ENCODE measurements around the gene CSPG4.
"Not testable (repeated sequence)": the region's sequence is repeated elsewhere in the genome, so short reads cannot be mapped to it uniquely, and the experiment has no call there.

DNA sequence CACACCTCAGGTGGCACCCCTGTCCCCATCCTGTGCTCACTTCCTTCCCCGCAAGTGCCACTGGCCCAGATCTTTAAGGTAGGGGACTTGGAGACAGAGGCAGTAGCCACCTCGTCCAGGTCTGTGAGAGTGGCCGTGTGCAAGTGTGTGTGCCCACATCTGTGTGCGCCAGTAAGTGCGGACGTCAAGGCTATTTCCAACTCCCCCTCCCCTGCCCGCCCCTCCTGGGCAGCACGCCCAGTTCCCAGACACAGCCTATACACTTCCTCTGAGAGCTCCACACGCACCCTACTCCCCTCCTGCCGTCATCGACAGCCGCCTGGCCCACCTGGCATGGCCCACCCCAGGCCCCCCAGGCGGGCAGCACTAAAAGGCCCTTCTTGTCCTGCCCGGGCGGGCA is 3.2 kb downstream of the CSPG4 start:
- TF ChIP-seq POLR2A (IDR thresholded peaks at IDR 0.05; ENCODE audit: low read depth, low read length); RAD21 (IDR thresholded peaks at IDR 0.05; ENCODE audit: insufficient read depth, low read depth, low read length); NFXL1 (IDR thresholded peaks at IDR 0.05; ENCODE audit: borderline replicate concordance); CTCF (IDR thresholded peaks at IDR 0.05 in 2 of 3, conservative IDR thresholded peaks at IDR 0.05 in 1 of 3; ENCODE audit: control insufficient read depth in 2 of 3, extremely low read depth in 1 of 3, insufficient read depth in 1 of 3, low read depth in 3 of 3, low read length in 3 of 3); CHD2 (IDR thresholded peaks at IDR 0.05; ENCODE audit: borderline replicate concordance, low read depth, low read length); SP1 (IDR thresholded peaks at IDR 0.05; ENCODE audit: low read depth, low read length); EZH2 (IDR thresholded peaks at IDR 0.05; ENCODE audit: borderline replicate concordance, control insufficient read depth, low read depth, low read length): not testable (repeated sequence)
- TF ChIP-seq, protein P1, sequence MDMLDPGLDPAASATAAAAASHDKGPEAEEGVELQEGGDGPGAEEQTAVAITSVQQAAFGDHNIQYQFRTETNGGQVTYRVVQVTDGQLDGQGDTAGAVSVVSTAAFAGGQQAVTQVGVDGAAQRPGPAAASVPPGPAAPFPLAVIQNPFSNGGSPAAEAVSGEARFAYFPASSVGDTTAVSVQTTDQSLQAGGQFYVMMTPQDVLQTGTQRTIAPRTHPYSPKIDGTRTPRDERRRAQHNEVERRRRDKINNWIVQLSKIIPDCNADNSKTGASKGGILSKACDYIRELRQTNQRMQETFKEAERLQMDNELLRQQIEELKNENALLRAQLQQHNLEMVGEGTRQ (IDR thresholded peaks at IDR 0.05; ENCODE audit: borderline replicate concordance, low read depth, low read length) = not testable (repeated sequence)
- TF ChIP-seq, protein P2, sequence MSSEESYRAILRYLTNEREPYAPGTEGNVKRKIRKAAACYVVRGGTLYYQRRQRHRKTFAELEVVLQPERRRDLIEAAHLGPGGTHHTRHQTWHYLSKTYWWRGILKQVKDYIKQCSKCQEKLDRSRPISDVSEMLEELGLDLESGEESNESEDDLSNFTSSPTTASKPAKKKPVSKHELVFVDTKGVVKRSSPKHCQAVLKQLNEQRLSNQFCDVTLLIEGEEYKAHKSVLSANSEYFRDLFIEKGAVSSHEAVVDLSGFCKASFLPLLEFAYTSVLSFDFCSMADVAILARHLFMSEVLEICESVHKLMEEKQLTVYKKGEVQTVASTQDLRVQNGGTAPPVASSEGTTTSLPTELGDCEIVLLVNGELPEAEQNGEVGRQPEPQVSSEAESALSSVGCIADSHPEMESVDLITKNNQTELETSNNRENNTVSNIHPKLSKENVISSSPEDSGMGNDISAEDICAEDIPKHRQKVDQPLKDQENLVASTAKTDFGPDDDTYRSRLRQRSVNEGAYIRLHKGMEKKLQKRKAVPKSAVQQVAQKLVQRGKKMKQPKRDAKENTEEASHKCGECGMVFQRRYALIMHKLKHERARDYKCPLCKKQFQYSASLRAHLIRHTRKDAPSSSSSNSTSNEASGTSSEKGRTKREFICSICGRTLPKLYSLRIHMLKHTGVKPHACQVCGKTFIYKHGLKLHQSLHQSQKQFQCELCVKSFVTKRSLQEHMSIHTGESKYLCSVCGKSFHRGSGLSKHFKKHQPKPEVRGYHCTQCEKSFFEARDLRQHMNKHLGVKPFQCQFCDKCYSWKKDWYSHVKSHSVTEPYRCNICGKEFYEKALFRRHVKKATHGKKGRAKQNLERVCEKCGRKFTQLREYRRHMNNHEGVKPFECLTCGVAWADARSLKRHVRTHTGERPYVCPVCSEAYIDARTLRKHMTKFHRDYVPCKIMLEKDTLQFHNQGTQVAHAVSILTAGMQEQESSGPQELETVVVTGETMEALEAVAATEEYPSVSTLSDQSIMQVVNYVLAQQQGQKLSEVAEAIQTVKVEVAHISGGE (CRISPR knock-in tag; IDR thresholded peaks at IDR 0.05) = not testable (repeated sequence)
